T-cell (primary cell): ENCODE data around the gene PCYT2. TPM values are rescaled to one million over a fixed set of nuclear protein-coding genes. Genes with fewer than 3 reads are reported as not detected.

ENCODE experiments used
- ATAC-seq, 4 experiments: fragments of 200-7000 bp in 3 of 4; fragments of 150-1000 bp in 1 of 4; cut with Tn5 transposase; replicated peaks in 1 of 4; 1 replicate in 3 of 4; 2 replicates in 1 of 4; pipeline ENCODE4 v1.10.0; 2021; ENCODE audit warnings: moderate library complexity in 3 of 4, mild to moderate bottlenecking in 2 of 4, moderate number of reproducible peaks in 1 of 4
- CTCF ChIA-PET, 2 donors: fragments of 300-600 bp; sonication (Branson Sonifier 250); formaldehyde crosslinking; loops; one replicate each; lab custom pipeline; 2022; ENCODE audit warnings: antibody characterized with exemption in 2 of 2; lab: Charles Lee
- POLR2A ChIA-PET, 2 donors: fragments of 300-600 bp; sonication (Branson Sonifier 250); formaldehyde crosslinking; loops; one replicate each; lab custom pipeline; 2022; ENCODE audit warnings: antibody characterized with exemption in 2 of 2; lab: Charles Lee
- DNase-seq, 35 experiments: peaks; one replicate each; pipeline versions ENCODE4 v3.0.0 to v3.0.0-alpha.2; 2013 to 2023
- H3K27ac ChIP-seq: one replicate; pipeline ENCODE4 v1.5.1; 2013; ENCODE audit warnings: low read length
- H3K27me3 ChIP-seq, 2 experiments: replicated peaks in 1 of 2; 1 replicate in 1 of 2; 2 replicates in 1 of 2; pipeline versions ENCODE4 v1.6.1 to v1.7.0; 2013; ENCODE audit warnings: low read length in 1 of 2, mixed read lengths in 1 of 2; ENCODE audit not compliant: control insufficient read depth in 2 of 2, insufficient read depth in 2 of 2; ENCODE audit errors: extremely low read depth in 1 of 2
- H3K36me3 ChIP-seq, 2 donors: 1 replicate in 1 of 2; 2 replicates in 1 of 2; pipeline versions ENCODE4 v1.6.1 to v1.7.0; 2013; ENCODE audit warnings: low read length in 1 of 2; ENCODE audit not compliant: control insufficient read depth in 2 of 2, insufficient read depth in 1 of 2; ENCODE audit errors: extremely low read depth in 1 of 2
- H3K4me1 ChIP-seq, 2 experiments: 1 replicate in 1 of 2; 2 replicates in 1 of 2; pipeline versions ENCODE4 v1.6.1 to v1.7.0; 2013; ENCODE audit warnings: low read length in 2 of 2, mixed read lengths in 1 of 2; ENCODE audit not compliant: insufficient read depth in 2 of 2, control insufficient read depth in 1 of 2; ENCODE audit errors: extremely low read depth in 1 of 2
- H3K4me3 ChIP-seq, 2 donors: 1 replicate in 1 of 2; 2 replicates in 1 of 2; pipeline versions ENCODE4 v1.5.1 to v1.7.0; 2013; ENCODE audit warnings: mild to moderate bottlenecking in 2 of 2, low read length in 1 of 2, moderate library complexity in 1 of 2; ENCODE audit not compliant: control insufficient read depth in 1 of 2; ENCODE audit errors: extremely low read depth in 1 of 2
- H3K9me3 ChIP-seq: 2 replicates; pipeline ENCODE4 v1.7.0; 2013
- H3K27ac Mint-ChIP-seq, 2 donors: one replicate each; pipeline ENCODE4 v1.8.0; 2020 to 2021; ENCODE audit warnings: mild to moderate bottlenecking in 2 of 2, mixed read lengths in 2 of 2
- H3K27me3 Mint-ChIP-seq, 2 donors: one replicate each; pipeline ENCODE4 v1.8.0; 2021 to 2022; ENCODE audit warnings: mixed read lengths in 2 of 2
- H3K36me3 Mint-ChIP-seq: one replicate; pipeline ENCODE4 v1.8.0; 2021; ENCODE audit warnings: mixed read lengths
- H3K4me1 Mint-ChIP-seq, 3 donors: one replicate each; pipeline ENCODE4 v1.8.0; 2020 to 2022; ENCODE audit warnings: mixed read lengths in 3 of 3, mild to moderate bottlenecking in 1 of 3
- H3K4me3 Mint-ChIP-seq, 3 donors: one replicate each; pipeline ENCODE4 v1.8.0; 2020 to 2022; ENCODE audit warnings: mild to moderate bottlenecking in 3 of 3, mixed read lengths in 3 of 3, moderate library complexity in 3 of 3
- H3K9me3 Mint-ChIP-seq, 3 donors: one replicate each; pipeline ENCODE4 v1.8.0; 2020 to 2022; ENCODE audit warnings: mixed read lengths in 3 of 3
- WGBS: methylation state at CpG from one replicate; pipeline ENCODE4 v1.1.5; 2013; ENCODE audit warnings: missing lambda C conversion rate; ENCODE audit not compliant: insufficient coverage; 5-methylcytosine and 5-hydroxymethylcytosine counted together
- total RNA-seq, 35 experiments: library from RNA in 6 of 35; stranded (reverse) in 6 of 35; fragments of 120-200 nt in 1 of 35; gene quantifications; one replicate each; pipeline versions ENCODE4 v1.2.1 to v1.2.4 and lab custom pipeline; 2013 to 2026

PCYT2 gene
- total RNA-seq, 5 donors from 2014 or later (not counting 1 experiment from before 2014, with no cell fraction given): 24.5 to 55.2 (median 48.2) TPM

- H3K36me3 Mint-ChIP-seq: no peaks in the 10 kb centered on the region
- H3K27ac Mint-ChIP-seq: no peak overlapping the region
- no peaks in the 10 kb centered on the region for H3K36me3 ChIP-seq
- peaks cover 0 to 28% of the 10 kb centered on the region in 2 experiments for H3K27me3 ChIP-seq
- no peak overlapping the region for H3K4me3 ChIP-seq
- peaks cover 2 to 10% (median 7%) of the 10 kb centered on the region in 3 donors for H3K4me1 Mint-ChIP-seq
- POLR2A ChIA-PET: interaction anchor here in 1 of 2 donors (0.6 kb wide), 1 partner anchor 171 kb away, joined by 4 read pairs; no protein-coding TSS in a partner anchor
- ATAC-seq (no peak), DNase-seq (no peak)
- no peak overlapping the region for H3K27ac ChIP-seq
- no peaks in the 10 kb centered on the region for H3K9me3 ChIP-seq
- H3K4me3 Mint-ChIP-seq: no peak overlapping the region
- CTCF ChIA-PET: no interaction called here
- H3K9me3 Mint-ChIP-seq: no peaks in the 10 kb centered on the region
- H3K4me1 ChIP-seq: peaks cover 5 to 7% of the 10 kb centered on the region in 2 experiments
- peaks cover 0 to 6% of the 10 kb centered on the region in 2 donors for H3K27me3 Mint-ChIP-seq
- WGBS: 85% methylated on average over 11 of the region's 16 CpGs
Observed at GRCh38 chr17:81952792-81953228, 41.6 kb upstream of the PCYT2 start.

- peaks cover 5 to 7% of the 10 kb centered on the region in 2 experiments for H3K4me1 ChIP-seq
- H3K4me3 Mint-ChIP-seq: peak overlapping the region in 1 of 3 donors; percentile 47
- no peaks in the 10 kb centered on the region for H3K9me3 ChIP-seq
- ATAC-seq (no peak), DNase-seq (no peak)
- no peaks in the 10 kb centered on the region for H3K9me3 Mint-ChIP-seq
- peaks cover 0 to 21% of the 10 kb centered on the region in 2 experiments for H3K27me3 ChIP-seq
- no peak overlapping the region for H3K4me3 ChIP-seq
- H3K27ac Mint-ChIP-seq: no peak overlapping the region
- WGBS: 60% methylated on average over 8 of the region's 13 CpGs
- H3K27ac ChIP-seq: no peak overlapping the region
- ChIA-PET CTCF (no interaction called here), POLR2A (no interaction called here)
- H3K36me3 Mint-ChIP-seq: no peaks in the 10 kb centered on the region
- peaks cover 2 to 10% (median 7%) of the 10 kb centered on the region in 3 donors for H3K4me1 Mint-ChIP-seq
- peaks cover 0 to 3% of the 10 kb centered on the region in 2 donors for H3K27me3 Mint-ChIP-seq
- no peaks in the 10 kb centered on the region for H3K36me3 ChIP-seq
Observed at GRCh38 chr17:81951785-81952684, 40.8 kb upstream of the PCYT2 start.

- peaks cover 0 to 4% of the 10 kb centered on the region in 2 donors for H3K27me3 Mint-ChIP-seq
- Histone ChIP-seq H3K4me1 (peaks cover 5 to 7% of the 10 kb centered on the region in 2 experiments), H3K27ac (no peak overlapping the region), H3K9me3 (no peaks in the 10 kb centered on the region), H3K36me3 (no peaks in the 10 kb centered on the region), H3K27me3 (peaks cover 0 to 11% of the 10 kb centered on the region in 2 experiments), H3K4me3 (no peak overlapping the region)
- DNase-seq: no peak
- H3K9me3 Mint-ChIP-seq: no peaks in the 10 kb centered on the region
- CTCF ChIA-PET: interaction anchor here in 1 of 2 donors (0.7 kb wide), 1 partner anchor 80 kb away, joined by 4 read pairs; no protein-coding TSS in a partner anchor
- no peak for ATAC-seq
- POLR2A ChIA-PET: no interaction called here
- peaks cover 2 to 10% (median 7%) of the 10 kb centered on the region in 3 donors for H3K4me1 Mint-ChIP-seq
- H3K27ac Mint-ChIP-seq: no peak overlapping the region
- no peaks in the 10 kb centered on the region for H3K36me3 Mint-ChIP-seq
- WGBS: 86% methylated on average over 15 of the region's 15 CpGs
- H3K4me3 Mint-ChIP-seq: no peak overlapping the region
Observed at GRCh38 chr17:81950501-81950900, 39.3 kb upstream of the PCYT2 start.

- Histone ChIP-seq H3K27ac (no peak overlapping the region), H3K4me3 (no peak overlapping the region), H3K27me3 (peaks cover 0 to 8% of the 10 kb centered on the region in 2 experiments), H3K9me3 (no peaks in the 10 kb centered on the region), H3K4me1 (peaks cover 5 to 7% of the 10 kb centered on the region in 2 experiments), H3K36me3 (no peaks in the 10 kb centered on the region)
- H3K36me3 Mint-ChIP-seq: no peaks in the 10 kb centered on the region
- DNase-seq (no peak), ATAC-seq (no peak)
- no peaks in the 10 kb centered on the region for H3K9me3 Mint-ChIP-seq
- ChIA-PET POLR2A (no interaction called here), CTCF (no interaction called here)
- peaks cover 2 to 10% (median 7%) of the 10 kb centered on the region in 3 donors for H3K4me1 Mint-ChIP-seq
- no peak overlapping the region for H3K27ac Mint-ChIP-seq
- 77% methylated on average over 16 of the region's 17 CpGs for WGBS
- H3K4me3 Mint-ChIP-seq: no peak overlapping the region
- peaks cover 0 to 2% of the 10 kb centered on the region in 2 donors for H3K27me3 Mint-ChIP-seq
Observed at GRCh38 chr17:81948635-81949378, 37.6 kb upstream of the PCYT2 start.

GRCh38 chr17:81947189-81947588, 36.0 kb upstream of the PCYT2 start, which contains the start of gene MYADML2:
TSS of gene MYADML2 (minus strand) at chr17:81947233. CDS start at chr17:81941741, 5,492 bp downstream.
- no peaks in the 10 kb centered on the region for H3K4me1 ChIP-seq
- no peaks in the 10 kb centered on the region for H3K36me3 Mint-ChIP-seq
- no peak within 1 kb of the TSS for H3K27ac ChIP-seq
- no peak for DNase-seq
- ChIA-PET CTCF (no interaction called here), POLR2A (no interaction called here)
- peaks cover 0 to 6% of the 10 kb centered on the region in 2 donors for H3K27me3 Mint-ChIP-seq
- ATAC-seq: no peak
- no peaks in the 10 kb centered on the region for H3K36me3 ChIP-seq
- H3K4me3 Mint-ChIP-seq: no peak within 1 kb of the TSS
- peak within 1 kb of the TSS in 1 of 2 donors; percentile 7 for H3K27ac Mint-ChIP-seq
- no peaks in the 10 kb centered on the region for H3K9me3 ChIP-seq
- H3K9me3 Mint-ChIP-seq: no peaks in the 10 kb centered on the region
- peaks cover 0 to 18% of the 10 kb centered on the region in 2 experiments for H3K27me3 ChIP-seq
- no peak within 1 kb of the TSS for H3K4me3 ChIP-seq
- peaks cover 0 to 8% (median 6%) of the 10 kb centered on the region in 3 donors for H3K4me1 Mint-ChIP-seq
- WGBS: 87% methylated on average over 4 of the region's 13 CpGs

GRCh38 chr17:81944858-81945257, 33.7 kb upstream of the PCYT2 start:
- no peaks in the 10 kb centered on the region for H3K4me1 ChIP-seq
- H3K4me3 ChIP-seq: no peak overlapping the region
- Mint-ChIP-seq H3K4me1 (no peaks in the 10 kb centered on the region), H3K27ac (no peak overlapping the region), H3K36me3 (no peaks in the 10 kb centered on the region), H3K4me3 (no peak overlapping the region), H3K27me3 (peaks cover 0 to 9% of the 10 kb centered on the region in 2 donors), H3K9me3 (no peaks in the 10 kb centered on the region)
- H3K36me3 ChIP-seq: no peaks in the 10 kb centered on the region
- CTCF ChIA-PET: interaction anchor here in 1 of 2 donors (0.7 kb wide), 1 partner anchor 17 kb away, joined by 4 read pairs; the partner anchor contains the start of gene MAFG
- 94% methylated on average over 7 of the region's 9 CpGs for WGBS
- DNase-seq (no peak), ATAC-seq (no peak)
- POLR2A ChIA-PET: no interaction called here
- peaks cover 0 to 42% of the 10 kb centered on the region in 2 experiments for H3K27me3 ChIP-seq
- H3K27ac ChIP-seq: no peak overlapping the region
- H3K9me3 ChIP-seq: no peaks in the 10 kb centered on the region
